PC-9 (cell line): ENCODE data around the gene DMXL1.

ENCODE experiments used
- EZH2 ChIP-seq: fragments of 200-600 bp; sonication (generic); IDR thresholded peaks from 2 replicates; pipeline ENCODE4 v1.8.0; 2017; ENCODE audit warnings: antibody characterized with exemption, low read depth
- TF ChIP-seq, protein P1 (sequence below): fragments of 200-600 bp; sonication (generic); conservative IDR thresholded peaks from 2 replicates; pipeline ENCODE4 v1.6.1; 2017; ENCODE audit warnings: mixed run types, antibody characterized with exemption, mild to moderate bottlenecking, moderate library complexity

DNA sequence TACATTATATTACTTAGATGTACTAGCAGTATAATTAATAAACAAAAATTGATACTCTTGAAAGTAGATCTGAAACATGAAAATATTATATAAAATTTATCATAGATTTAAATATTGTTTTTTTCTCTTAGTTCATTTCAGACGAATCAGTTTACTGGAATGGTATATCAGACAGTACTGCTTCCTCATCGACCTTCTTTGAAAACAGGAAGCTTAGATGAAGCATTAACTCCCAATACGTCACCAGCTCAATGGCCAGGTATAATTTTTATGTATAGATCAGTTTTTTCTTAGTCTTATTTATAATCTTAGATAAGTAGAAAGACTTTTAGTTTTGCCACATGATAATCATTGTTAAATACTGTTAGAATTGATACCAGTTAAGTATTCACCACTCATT, 106.3 kb downstream of the DMXL1 start:
- TF ChIP-seq, protein P1, sequence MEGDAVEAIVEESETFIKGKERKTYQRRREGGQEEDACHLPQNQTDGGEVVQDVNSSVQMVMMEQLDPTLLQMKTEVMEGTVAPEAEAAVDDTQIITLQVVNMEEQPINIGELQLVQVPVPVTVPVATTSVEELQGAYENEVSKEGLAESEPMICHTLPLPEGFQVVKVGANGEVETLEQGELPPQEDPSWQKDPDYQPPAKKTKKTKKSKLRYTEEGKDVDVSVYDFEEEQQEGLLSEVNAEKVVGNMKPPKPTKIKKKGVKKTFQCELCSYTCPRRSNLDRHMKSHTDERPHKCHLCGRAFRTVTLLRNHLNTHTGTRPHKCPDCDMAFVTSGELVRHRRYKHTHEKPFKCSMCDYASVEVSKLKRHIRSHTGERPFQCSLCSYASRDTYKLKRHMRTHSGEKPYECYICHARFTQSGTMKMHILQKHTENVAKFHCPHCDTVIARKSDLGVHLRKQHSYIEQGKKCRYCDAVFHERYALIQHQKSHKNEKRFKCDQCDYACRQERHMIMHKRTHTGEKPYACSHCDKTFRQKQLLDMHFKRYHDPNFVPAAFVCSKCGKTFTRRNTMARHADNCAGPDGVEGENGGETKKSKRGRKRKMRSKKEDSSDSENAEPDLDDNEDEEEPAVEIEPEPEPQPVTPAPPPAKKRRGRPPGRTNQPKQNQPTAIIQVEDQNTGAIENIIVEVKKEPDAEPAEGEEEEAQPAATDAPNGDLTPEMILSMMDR = no peak
- no peak for TF ChIP-seq EZH2
